ENCODE data around the gene EHBP1.
"Not testable (repeated sequence)": the region's sequence is repeated elsewhere in the genome, so short reads cannot be mapped to it uniquely, and the experiment has no call there.

EHBP1 gene

GRCh38 chr2:62733546-62733945 is 28.0 kb downstream of the EHBP1 start:
- peaks cover 5% of the 10 kb centered on the region for H3K9me3 Mint-ChIP-seq
- H3K4me3 Mint-ChIP-seq = no peak overlapping the region
- H3K27me3 Mint-ChIP-seq (ENCODE audit: low read depth) = no peaks in the 10 kb centered on the region
- H3K36me3 Mint-ChIP-seq (ENCODE audit: low read depth) = no peaks in the 10 kb centered on the region
- peaks cover 5% of the 10 kb centered on the region for H3K4me1 Mint-ChIP-seq (ENCODE audit: low read depth)
- no peak for DNase-seq (ENCODE audit: low spot score)
- H3K27ac Mint-ChIP-seq = no peak overlapping the region

- no peaks in the 10 kb centered on the region for H3K9me3 Mint-ChIP-seq
- H3K27me3 Mint-ChIP-seq (ENCODE audit: low read depth) = no peaks in the 10 kb centered on the region
- peaks cover 5% of the 10 kb centered on the region for H3K4me1 Mint-ChIP-seq (ENCODE audit: low read depth)
- H3K36me3 Mint-ChIP-seq (ENCODE audit: low read depth) = no peaks in the 10 kb centered on the region
- no peak overlapping the region for H3K4me3 Mint-ChIP-seq
- no peak overlapping the region for H3K27ac Mint-ChIP-seq
- DNase-seq (ENCODE audit: low spot score) = no peak
These were observed 31.5 kb downstream of the EHBP1 start for GRCh38 chr2:62736899-62737559.

GRCh38 chr2:62738981-62739936 is 33.7 kb downstream of the EHBP1 start:
- no peak overlapping the region for H3K4me3 Mint-ChIP-seq
- no peaks in the 10 kb centered on the region for H3K36me3 Mint-ChIP-seq (ENCODE audit: low read depth)
- DNase-seq (ENCODE audit: low spot score) = no peak
- H3K27ac Mint-ChIP-seq = no peak overlapping the region
- no peaks in the 10 kb centered on the region for H3K27me3 Mint-ChIP-seq (ENCODE audit: low read depth)
- H3K9me3 Mint-ChIP-seq = no peaks in the 10 kb centered on the region
- H3K4me1 Mint-ChIP-seq (ENCODE audit: low read depth) = no peaks in the 10 kb centered on the region

- no peaks in the 10 kb centered on the region for H3K36me3 Mint-ChIP-seq (ENCODE audit: low read depth)
- no peak overlapping the region for H3K4me3 Mint-ChIP-seq
- no peaks in the 10 kb centered on the region for H3K27me3 Mint-ChIP-seq (ENCODE audit: low read depth)
- no peaks in the 10 kb centered on the region for H3K4me1 Mint-ChIP-seq (ENCODE audit: low read depth)
- no peak overlapping the region for H3K27ac Mint-ChIP-seq
- no peak for DNase-seq (ENCODE audit: low spot score)
- no peaks in the 10 kb centered on the region for H3K9me3 Mint-ChIP-seq
These were observed 34.7 kb downstream of the EHBP1 start for GRCh38 chr2:62740221-62740620.

- no peak for DNase-seq (ENCODE audit: low spot score)
- Mint-ChIP-seq H3K27me3 (ENCODE audit: low read depth) (no peaks in the 10 kb centered on the region), H3K4me1 (ENCODE audit: low read depth) (no peaks in the 10 kb centered on the region), H3K9me3 (no peaks in the 10 kb centered on the region), H3K27ac (no peak overlapping the region), H3K4me3 (no peak overlapping the region), H3K36me3 (ENCODE audit: low read depth) (no peaks in the 10 kb centered on the region)
These were observed 35.6 kb downstream of the EHBP1 start for GRCh38 chr2:62741127-62741526.

- H3K4me3 Mint-ChIP-seq = no peak overlapping the region
- H3K4me1 Mint-ChIP-seq (ENCODE audit: low read depth) = no peaks in the 10 kb centered on the region
- no peak for DNase-seq (ENCODE audit: low spot score)
- no peaks in the 10 kb centered on the region for H3K36me3 Mint-ChIP-seq (ENCODE audit: low read depth)
- no peaks in the 10 kb centered on the region for H3K9me3 Mint-ChIP-seq
- no peak overlapping the region for H3K27ac Mint-ChIP-seq
- no peaks in the 10 kb centered on the region for H3K27me3 Mint-ChIP-seq (ENCODE audit: low read depth)
These were observed 36.6 kb downstream of the EHBP1 start for GRCh38 chr2:62741954-62742722.

GRCh38 chr2:62743506-62743905 is 38.0 kb downstream of the EHBP1 start:
- Mint-ChIP-seq H3K9me3 (no peaks in the 10 kb centered on the region), H3K27me3 (ENCODE audit: low read depth) (no peaks in the 10 kb centered on the region), H3K27ac (no peak overlapping the region), H3K4me1 (ENCODE audit: low read depth) (no peaks in the 10 kb centered on the region), H3K36me3 (ENCODE audit: low read depth) (peaks cover 2% of the 10 kb centered on the region), H3K4me3 (no peak overlapping the region)
- DNase-seq (ENCODE audit: low spot score) = no peak

- H3K9me3 Mint-ChIP-seq = no peaks in the 10 kb centered on the region
- no peak for DNase-seq (ENCODE audit: low spot score)
- H3K36me3 Mint-ChIP-seq (ENCODE audit: low read depth) = peaks cover 4% of the 10 kb centered on the region
- no peak overlapping the region for H3K27ac Mint-ChIP-seq
- H3K27me3 Mint-ChIP-seq (ENCODE audit: low read depth) = no peaks in the 10 kb centered on the region
- no peaks in the 10 kb centered on the region for H3K4me1 Mint-ChIP-seq (ENCODE audit: low read depth)
- H3K4me3 Mint-ChIP-seq = no peak overlapping the region
These were observed 39.1 kb downstream of the EHBP1 start for GRCh38 chr2:62744603-62745002.

GRCh38 chr2:62745891-62746481 is 40.5 kb downstream of the EHBP1 start:
- no peaks in the 10 kb centered on the region for H3K4me1 Mint-ChIP-seq (ENCODE audit: low read depth)
- peaks cover 6% of the 10 kb centered on the region for H3K36me3 Mint-ChIP-seq (ENCODE audit: low read depth)

GRCh38 chr2:62747169-62747568 is 41.7 kb downstream of the EHBP1 start:
- peaks cover 6% of the 10 kb centered on the region for H3K36me3 Mint-ChIP-seq (ENCODE audit: low read depth)
- H3K27ac Mint-ChIP-seq = no peak overlapping the region
- no peaks in the 10 kb centered on the region for H3K4me1 Mint-ChIP-seq (ENCODE audit: low read depth)
- H3K4me3 Mint-ChIP-seq = no peak overlapping the region
- H3K9me3 Mint-ChIP-seq = peaks cover 4% of the 10 kb centered on the region
- no peak for DNase-seq (ENCODE audit: low spot score)
- H3K27me3 Mint-ChIP-seq (ENCODE audit: low read depth) = no peaks in the 10 kb centered on the region

More at GRCh38 chr2:62745891-62746481, 40.5 kb downstream of the EHBP1 start:
- H3K27me3 Mint-ChIP-seq (ENCODE audit: low read depth) = no peaks in the 10 kb centered on the region
- H3K27ac Mint-ChIP-seq = no peak overlapping the region
- peaks cover 4% of the 10 kb centered on the region for H3K9me3 Mint-ChIP-seq
- no peak overlapping the region for H3K4me3 Mint-ChIP-seq
- no peak for DNase-seq (ENCODE audit: low spot score)

GRCh38 chr2:62747876-62748275 is 42.4 kb downstream of the EHBP1 start:
- Mint-ChIP-seq H3K9me3 (peaks cover 4% of the 10 kb centered on the region), H3K4me1 (ENCODE audit: low read depth) (no peaks in the 10 kb centered on the region), H3K36me3 (ENCODE audit: low read depth) (peaks cover 6% of the 10 kb centered on the region), H3K27me3 (ENCODE audit: low read depth) (no peaks in the 10 kb centered on the region), H3K27ac (no peak overlapping the region), H3K4me3 (no peak overlapping the region)
- no peak for DNase-seq (ENCODE audit: low spot score)

- H3K4me3 Mint-ChIP-seq; DNase-seq (ENCODE audit: low spot score); H3K36me3 Mint-ChIP-seq (ENCODE audit: low read depth); H3K27ac Mint-ChIP-seq; H3K4me1 Mint-ChIP-seq (ENCODE audit: low read depth); H3K27me3 Mint-ChIP-seq (ENCODE audit: low read depth); H3K9me3 Mint-ChIP-seq: not testable (repeated sequence)
These were observed 43.6 kb downstream of the EHBP1 start for GRCh38 chr2:62749111-62749510.

- Mint-ChIP-seq H3K4me1 (ENCODE audit: low read depth) (no peaks in the 10 kb centered on the region), H3K27me3 (ENCODE audit: low read depth) (no peaks in the 10 kb centered on the region), H3K9me3 (no peaks in the 10 kb centered on the region), H3K36me3 (ENCODE audit: low read depth) (peaks cover 2% of the 10 kb centered on the region), H3K27ac (no peak overlapping the region), H3K4me3 (no peak overlapping the region)
- no peak for DNase-seq (ENCODE audit: low spot score)
These were observed 51.5 kb downstream of the EHBP1 start for GRCh38 chr2:62757029-62757428.

Measured in T-helper 2 cell treated with Interferon-gamma antibody and Interleukin-4, amounts not matched to agents 5 μg/mL and 100 μg/mL, for 36 hours (primary cell).